K562 (cell line): ENCODE data around the gene PTPRG. TPM values are rescaled to one million over a fixed set of nuclear protein-coding genes. Genes with fewer than 3 reads are reported as not detected.

Experiments used
- ATAC-seq: fragments of 200-7000 bp; cut with Tn5 transposase; 3 replicates; pipeline ENCODE4 v1.9.1; 2020; ENCODE audit warnings: moderate library complexity
- BruUV-seq: library from RNA; stranded (reverse); fragments of 400-500 nt; replicated peaks from 2 replicates; lab custom pipeline; 2021; lab: Mats Ljungman, UMichigan
- CTCF ChIA-PET: fragments of 300-600 bp; formaldehyde crosslinking; extraction: SDS; loops from one replicate; lab custom pipeline; 2021; ENCODE audit warnings: low intra/inter-chr PET ratio; lab: Yijun Ruan, JAX
- POLR2A ChIA-PET: fragments of 300-600, 350-650 bp; sonication (Branson Sonifier 250); formaldehyde crosslinking; extraction: SDS; loops from one replicate; lab custom pipeline; 2021; ENCODE audit warnings: antibody characterized with exemption, inconsistent platforms; lab: Yijun Ruan, JAX
- DNase-seq, 4 experiments: peaks; one replicate each; pipeline versions ENCODE4 v3.0.0 to v3.0.0-alpha.2; 2011 to 2018; ENCODE audit warnings: low spot score in 3 of 4, mixed read lengths in 3 of 4; ENCODE audit errors: extremely low read depth in 1 of 4
- FAIRE-seq: peaks from 2 replicates; lab custom pipeline; 2011; peaks lifted over from hg19 to GRCh38; lab: Jason Lieb, UNC
- H2AFZ ChIP-seq: 2 replicates; pipeline ENCODE4 v1.6.0; 2011; ENCODE audit warnings: low read depth, low read length, control low read depth, inconsistent platforms
- H3K27ac ChIP-seq: fragments of 200-600 bp; 3 replicates; pipeline ENCODE4 v1.8.0; 2011; ENCODE audit warnings: low read depth, mild to moderate bottlenecking, control low read depth, inconsistent platforms, low read length, moderate library complexity, mixed read lengths; ENCODE audit errors: extremely low read depth
- H3K27me3 ChIP-seq, 2 experiments: fragments of 300-600 bp in 1 of 2; 2 replicates in 1 of 2; 3 replicates in 1 of 2; pipeline versions ENCODE4 v1.6.0 to v1.8.0; 2011; ENCODE audit warnings: inconsistent platforms in 2 of 2, low read length in 2 of 2, mild to moderate bottlenecking in 1 of 2, mixed read lengths in 1 of 2, moderate library complexity in 1 of 2; ENCODE audit not compliant: control insufficient read depth in 2 of 2, insufficient read depth in 2 of 2
- H3K36me3 ChIP-seq: fragments of 300-600 bp; 3 replicates; pipeline ENCODE4 v1.8.0; 2011; ENCODE audit warnings: mild to moderate bottlenecking, low read length, inconsistent platforms; ENCODE audit not compliant: control insufficient read depth, insufficient read depth
- H3K4me1 ChIP-seq, 2 experiments: fragments of 200-600 bp in 1 of 2; replicated peaks in 1 of 2; 2 replicates in 1 of 2; 3 replicates in 1 of 2; pipeline versions ENCODE4 v1.5.1 to v1.8.0; 2011; ENCODE audit warnings: inconsistent platforms in 2 of 2, low read length in 2 of 2, mild to moderate bottlenecking in 1 of 2, mixed read lengths in 1 of 2, moderate library complexity in 1 of 2; ENCODE audit not compliant: control insufficient read depth in 2 of 2, insufficient read depth in 2 of 2
- H3K4me2 ChIP-seq: 2 replicates; pipeline ENCODE4 v1.6.1; 2011; ENCODE audit warnings: low read length, control low read depth, inconsistent platforms, mixed read lengths; ENCODE audit not compliant: insufficient read depth
- H3K4me3 ChIP-seq: fragments of 200-600 bp; sonication (generic), shearing (Covaris generic); 2 replicates; pipeline ENCODE4 v1.5.1; 2016; ENCODE audit warnings: control low read depth, inconsistent platforms
- H3K79me2 ChIP-seq: fragments of 200-600 bp; 3 replicates; pipeline ENCODE4 v1.8.0; 2011; ENCODE audit warnings: low read length, inconsistent platforms; ENCODE audit not compliant: control insufficient read depth, insufficient read depth
- H3K9ac ChIP-seq, 2 experiments: 2 replicates each; pipeline versions ENCODE4 v1.6.0 to v1.6.1; 2011; ENCODE audit warnings: low read depth in 2 of 2, low read length in 2 of 2, control low read depth in 1 of 2, inconsistent platforms in 1 of 2, mild to moderate bottlenecking in 1 of 2, mixed read lengths in 1 of 2; ENCODE audit not compliant: insufficient read depth in 1 of 2
- H3K9me1 ChIP-seq: one replicate; pipeline ENCODE4 v1.6.0; 2011; ENCODE audit warnings: inconsistent platforms, mild to moderate bottlenecking, low read length, moderate library complexity; ENCODE audit not compliant: control insufficient read depth, insufficient read depth
- H3K9me3 ChIP-seq: replicated peaks from 2 replicates; pipeline ENCODE4 v1.5.1; 2011; ENCODE audit warnings: low read depth, low read length, inconsistent platforms; ENCODE audit not compliant: control insufficient read depth, insufficient read depth
- H4K20me1 ChIP-seq: replicated peaks from 2 replicates; pipeline ENCODE4 v1.6.1; 2011; ENCODE audit warnings: low read length, inconsistent platforms, mixed read lengths; ENCODE audit not compliant: control insufficient read depth, insufficient read depth
- DNMT1 ChIP-seq: fragments of 450-650 bp; IDR thresholded peaks from 2 replicates; pipeline ENCODE4 v1.6.1; 2016; ENCODE audit warnings: antibody characterized with exemption, mild to moderate bottlenecking
- ELF1 ChIP-seq: fragments of 200-800 bp; sonication (Bioruptor generic); IDR thresholded peaks from 2 replicates; pipeline ENCODE4 v1.6.1; 2016; ENCODE audit warnings: missing genetic modification characterization, missing compliant biosample characterization
- FOXA3 ChIP-seq, 2 experiments: fragments of 450-650 bp in 1 of 2; sonication (generic) in 1 of 2; formaldehyde crosslinking; IDR thresholded peaks in 1 of 2; conservative IDR thresholded peaks in 1 of 2; 2 replicates each; pipeline versions ENCODE4 v1.4.0 to v1.8.0; 2020 to 2022; ENCODE audit warnings: mild to moderate bottlenecking in 2 of 2, missing genetic modification reagents in 1 of 2
- FOXK2 ChIP-seq, 2 experiments: fragments of 450-650 bp; IDR thresholded peaks in 1 of 2; conservative IDR thresholded peaks in 1 of 2; 2 replicates each; pipeline ENCODE4 v1.6.1; 2016; ENCODE audit warnings: low read depth in 2 of 2, mild to moderate bottlenecking in 1 of 2
- GTF2A2 ChIP-seq: IDR thresholded peaks from 2 replicates; pipeline ENCODE4 v1.6.1; 2016; ENCODE audit warnings: mild to moderate bottlenecking, missing genetic modification characterization, missing compliant biosample characterization
- GTF2E2 ChIP-seq: fragments of 200-800 bp; sonication (Bioruptor generic); IDR thresholded peaks from 2 replicates; pipeline ENCODE4 v1.6.1; 2016; ENCODE audit warnings: missing genetic modification characterization, missing compliant biosample characterization
- IRF1 ChIP-seq: sonication (generic); formaldehyde crosslinking; IDR thresholded peaks from 2 replicates; pipeline ENCODE4 v1.8.0; 2022; ENCODE audit warnings: missing genetic modification reagents, mild to moderate bottlenecking, borderline replicate concordance
- KAT7 ChIP-seq: sonication (generic); formaldehyde crosslinking; IDR thresholded peaks from 2 replicates; pipeline ENCODE4 v1.8.0; 2022; ENCODE audit warnings: missing genetic modification reagents, mild to moderate bottlenecking, borderline replicate concordance
- PHB2 ChIP-seq: fragments of 450-650 bp; IDR thresholded peaks from 2 replicates; pipeline ENCODE4 v1.6.1; 2017; ENCODE audit warnings: low read depth
- RBBP5 ChIP-seq: fragments of 200-600 bp; sonication (generic); IDR thresholded peaks from 2 replicates; pipeline ENCODE4 v1.6.1; 2012; ENCODE audit warnings: borderline replicate concordance, mild to moderate bottlenecking, low read length, control low read depth, inconsistent platforms; ENCODE audit not compliant: insufficient read depth, poor library complexity, severe bottlenecking
- RFX5 ChIP-seq: IDR thresholded peaks from 2 replicates; pipeline ENCODE4 v1.6.1; 2011; ENCODE audit warnings: low read depth, mild to moderate bottlenecking, improper control_type of control experiment, low read length
- SIX5 ChIP-seq, 2 experiments: IDR thresholded peaks; 2 replicates each; pipeline ENCODE4 v1.6.1; 2011; ENCODE audit warnings: low read length in 2 of 2, borderline replicate concordance in 1 of 2, low read depth in 1 of 2, mild to moderate bottlenecking in 1 of 2, moderate library complexity in 1 of 2; ENCODE audit not compliant: insufficient read depth in 1 of 2
- SMC3 ChIP-seq: conservative IDR thresholded peaks from 2 replicates; pipeline ENCODE4 v1.6.1; 2011; ENCODE audit warnings: low read depth, low read length, improper control_type of control experiment; ENCODE audit not compliant: insufficient read depth
- ZBTB1 ChIP-seq: sonication (generic); formaldehyde crosslinking; IDR thresholded peaks from 2 replicates; pipeline ENCODE4 v1.8.1; 2023; ENCODE audit warnings: missing genetic modification reagents, low read depth, mild to moderate bottlenecking, borderline replicate concordance
- ZC3H8 ChIP-seq: fragments of 450-650 bp; IDR thresholded peaks from 2 replicates; pipeline ENCODE4 v1.6.1; 2017
- ZEB2 ChIP-seq: fragments of 450-650 bp; IDR thresholded peaks from 2 replicates; pipeline ENCODE4 v1.6.1; 2016
- ZNF347 ChIP-seq: fragments of 450-650 bp; formaldehyde crosslinking; IDR thresholded peaks from 2 replicates; pipeline ENCODE4 v1.4.0; 2020; ENCODE audit warnings: low read depth, mild to moderate bottlenecking, moderate library complexity
- ZNF444 ChIP-seq: fragments of 250-450 bp; sonication (Bioruptor Pico); IDR thresholded peaks from 2 replicates; pipeline ENCODE4 v1.4.0; 2020; ENCODE audit warnings: mild to moderate bottlenecking, moderate library complexity
- ZNF445 ChIP-seq: fragments of 250-450 bp; sonication (Bioruptor Pico); IDR thresholded peaks from 2 replicates; pipeline ENCODE4 v1.4.0; 2020; ENCODE audit warnings: low read depth, mild to moderate bottlenecking, moderate library complexity
- WGBS: fragments of 100-300 bp; shearing (Covaris generic); methylation state at CpG from one replicate; pipeline ENCODE4 v1.1.6; 2016; ENCODE audit warnings: low coverage, mixed read lengths; ENCODE audit not compliant: insufficient coverage; ENCODE audit errors: missing lambda C conversion rate; 5-methylcytosine and 5-hydroxymethylcytosine counted together
- in situ Hi-C: fragments of 300-500 bp; cut with MboI; formaldehyde crosslinking; loops from 4 replicates; pipeline ENCODE4 v1.15.0; 2018; ENCODE audit warnings: inconsistent platforms, mixed read lengths
- intact Hi-C: fragments of 100-400 bp; cut with micrococcal nuclease; formaldehyde crosslinking; loops from 2 replicates; pipeline ENCODE4 v1.14.2; 2022
- polyA plus RNA-seq, 8 experiments: library from polyadenylated mRNA; depleted of rRNA in 4 of 8; stranded (reverse) in 5 of 8; unstranded in 3 of 8; fragments of >200 nt; fragmentation: Nextera tagmentation in 2 of 8; fragmentation: Illumina TruSeq in 1 of 8; extraction: Ambion mirVana in 2 of 8; extraction: Trizol in 1 of 8; gene quantifications; 2 replicates each; pipeline versions ENCODE4 v1.2.1 to v1.2.3, GENCODE V29; 2011 to 2014; ENCODE audit warnings: inconsistent platforms in 1 of 8, missing spikeins in 1 of 8
- total RNA-seq, 7 experiments: library from RNA; depleted of rRNA in 6 of 7; stranded (reverse); fragments of >200 nt in 6 of 7; fragmentation: Illumina TruSeq in 2 of 7; extraction: Trizol in 2 of 7; gene quantifications; 2 replicates each; pipeline versions ENCODE4 v1.2.1 to v1.2.3, GENCODE V29; 2011 to 2021; ENCODE audit warnings: low replicate concordance in 1 of 7
- TF ChIP-seq, protein P1 (sequence below), 2 experiments: IDR thresholded peaks; 2 replicates each; pipeline ENCODE4 v1.6.1; 2011; ENCODE audit warnings: borderline replicate concordance in 1 of 2, control low read depth in 1 of 2, low read depth in 1 of 2, low read length in 1 of 2, mild to moderate bottlenecking in 1 of 2, mixed read lengths in 1 of 2, moderate library complexity in 1 of 2; ENCODE audit not compliant: insufficient read depth in 1 of 2, insufficient read length in 1 of 2, poor library complexity in 1 of 2, severe bottlenecking in 1 of 2; ENCODE audit errors: extremely low read depth in 1 of 2

PTPRG gene
- total and polyA plus RNA-seq, 9 of the 15 experiments (the other 6 are each of a cell fraction or from before 2014, with no cell fraction given): 0.16 TPM; not detected in 8

GRCh38 chr3:62128051-62128450 is 566.7 kb downstream of the PTPRG start:
- POLR2A ChIA-PET: interaction anchor here (0.6 kb wide), 1 partner anchor 469 kb away, joined by 3 read pairs; no protein-coding TSS in a partner anchor
- in situ Hi-C loops: no loop called here

DNA sequence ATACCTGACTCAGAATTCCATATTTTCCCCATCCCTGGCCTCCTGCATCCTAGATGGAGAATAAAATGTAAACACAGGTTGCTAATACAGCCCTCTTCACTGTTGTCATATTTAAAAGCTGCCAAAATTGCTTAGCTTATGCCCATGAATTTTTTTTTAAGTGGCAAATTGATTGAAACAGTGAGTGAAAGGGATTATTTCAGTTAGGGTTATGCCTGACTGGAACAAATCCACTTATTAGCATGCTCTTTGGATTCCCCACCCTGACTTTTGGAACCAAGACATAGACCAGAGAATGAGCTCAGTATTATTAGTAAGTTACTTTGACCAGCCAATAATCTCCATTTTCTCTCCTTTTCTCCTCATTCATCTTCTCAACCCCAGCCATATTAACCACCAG is 567.3 kb downstream of the PTPRG start:
- H2AFZ ChIP-seq: no peak overlapping the region
- H3K4me2 ChIP-seq: no peak overlapping the region
- no peak for ATAC-seq
- in situ Hi-C loops (no loop called here), intact Hi-C loops (no loop called here)
- H3K27me3 ChIP-seq: no peaks in the 10 kb centered on the region; a peak in 1 of 5 replicates
- CTCF ChIA-PET: no interaction called here
- no TSS peak for BruUV-seq
- H3K27ac ChIP-seq: no peak overlapping the region
- no peaks in the 10 kb centered on the region for H3K9me1 ChIP-seq
- no peaks in the 10 kb centered on the region for H3K4me1 ChIP-seq
- H3K4me3 ChIP-seq: no peak overlapping the region
- POLR2A ChIA-PET: interaction anchor here (0.5 kb wide), 1 partner anchor 191 kb away, joined by 3 read pairs; no protein-coding TSS in a partner anchor
- no peaks in the 10 kb centered on the region for H4K20me1 ChIP-seq
- DNase-seq: no peak
- H3K9me3 ChIP-seq: no peaks in the 10 kb centered on the region
- H3K79me2 ChIP-seq: no peaks in the 10 kb centered on the region
- H3K36me3 ChIP-seq: no peaks in the 10 kb centered on the region
- no peak for FAIRE-seq
- no peak overlapping the region for H3K9ac ChIP-seq
- TF ChIP-seq SIX5 (IDR thresholded peaks at IDR 0.05; ENCODE audit: borderline replicate concordance in 1 of 2, insufficient read depth in 1 of 2, low read depth in 1 of 2, low read length in 2 of 2) (no peak), GTF2E2 (tag) (no peak), FOXA3 (CRISPR knock-in tag; conservative IDR thresholded peaks at IDR 0.05 in 1 of 2, IDR thresholded peaks at IDR 0.05 in 1 of 2) (no peak), PHB2 (no peak), IRF1 (CRISPR knock-in tag) (no peak), ELF1 (tag) (no peak), FOXK2 (conservative IDR thresholded peaks at IDR 0.05 in 1 of 2, IDR thresholded peaks at IDR 0.05 in 1 of 2; ENCODE audit: low read depth in 2 of 2) (no peak), KAT7 (CRISPR knock-in tag) (no peak), ZC3H8 (no peak)
- TF ChIP-seq, protein P1, sequence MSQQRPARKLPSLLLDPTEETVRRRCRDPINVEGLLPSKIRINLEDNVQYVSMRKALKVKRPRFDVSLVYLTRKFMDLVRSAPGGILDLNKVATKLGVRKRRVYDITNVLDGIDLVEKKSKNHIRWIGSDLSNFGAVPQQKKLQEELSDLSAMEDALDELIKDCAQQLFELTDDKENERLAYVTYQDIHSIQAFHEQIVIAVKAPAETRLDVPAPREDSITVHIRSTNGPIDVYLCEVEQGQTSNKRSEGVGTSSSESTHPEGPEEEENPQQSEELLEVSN (IDR thresholded peaks at IDR 0.05; ENCODE audit: borderline replicate concordance in 1 of 2, extremely low read depth in 1 of 2, insufficient read depth in 1 of 2, insufficient read length in 1 of 2, low read depth in 1 of 2, low read length in 1 of 2, poor library complexity in 1 of 2, severe bottlenecking in 1 of 2): no peak

More at GRCh38 chr3:62128051-62128450, 566.7 kb downstream of the PTPRG start:
- no peak overlapping the region for H3K9ac ChIP-seq
- H2AFZ ChIP-seq: no peak overlapping the region
- CTCF ChIA-PET: no interaction called here
- H3K9me1 ChIP-seq: no peaks in the 10 kb centered on the region
- H3K27me3 ChIP-seq: no peaks in the 10 kb centered on the region; a peak in 1 of 5 replicates
- intact Hi-C loops: no loop called here
- TF ChIP-seq ZBTB1: no peak
- no peak for TF ChIP-seq DNMT1
- no peak for TF ChIP-seq RFX5
- TF ChIP-seq ZNF445 (CRISPR knock-in tag): no peak
- no peak for TF ChIP-seq ZEB2
- TF ChIP-seq ZNF444 (CRISPR knock-in tag): no peak
- no peak for TF ChIP-seq RBBP5
- no peak for TF ChIP-seq ZNF347 (CRISPR knock-in tag)
- TF ChIP-seq GTF2A2 (tag): no peak
- TF ChIP-seq SMC3: no peak
- H3K9me3 ChIP-seq: no peaks in the 10 kb centered on the region
- no peaks in the 10 kb centered on the region for H4K20me1 ChIP-seq
- no TSS peak for BruUV-seq
- no peak for FAIRE-seq
- no peak for ATAC-seq
- 0% methylated on average over 4 of the region's 5 CpGs for WGBS
- H3K79me2 ChIP-seq: no peaks in the 10 kb centered on the region
- no peak overlapping the region for H3K4me2 ChIP-seq
- H3K27ac ChIP-seq: no peak overlapping the region
- H3K4me3 ChIP-seq: no peak overlapping the region
- no peaks in the 10 kb centered on the region for H3K36me3 ChIP-seq
- H3K4me1 ChIP-seq: no peaks in the 10 kb centered on the region
- no peak for DNase-seq
